Measurements from ENCODE around the gene SLC25A12.
"Not testable (repeated sequence)": the region's sequence is repeated elsewhere in the genome, so short reads cannot be mapped to it uniquely, and the experiment has no call there.

The SLC25A12 gene

GRCh38 chr2:171822525-171823322 lies 71.3 kb downstream of the SLC25A12 start:
- no peak for DNase-seq (ENCODE audit: low spot score)

DNA sequence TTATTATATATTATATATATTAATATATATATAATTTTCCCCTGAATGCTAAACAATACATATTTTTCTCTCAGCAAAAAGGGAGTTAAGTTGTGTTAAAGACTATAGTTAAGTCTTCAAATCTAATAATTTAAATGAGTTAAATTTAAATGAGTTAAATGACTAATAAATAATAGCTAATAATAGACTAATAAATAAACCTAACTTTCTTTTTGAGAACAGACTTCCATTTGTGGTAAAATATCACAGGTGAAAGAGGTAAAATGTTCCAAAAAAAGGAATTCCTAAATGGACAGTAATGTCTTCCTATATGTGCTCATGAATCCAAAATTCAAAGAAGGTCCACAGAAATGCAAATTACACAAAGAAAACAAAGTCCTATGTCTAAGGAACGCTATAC lies 74.6 kb downstream of the SLC25A12 start:
- no peak for DNase-seq (ENCODE audit: low spot score)

GRCh38 chr2:171814883-171815282 lies 79.2 kb downstream of the SLC25A12 start:
- no peak for DNase-seq (ENCODE audit: low spot score)

- DNase-seq (ENCODE audit: low spot score): no peak
Measured at GRCh38 chr2:171814174-171814573, 79.9 kb downstream of the SLC25A12 start.

DNA sequence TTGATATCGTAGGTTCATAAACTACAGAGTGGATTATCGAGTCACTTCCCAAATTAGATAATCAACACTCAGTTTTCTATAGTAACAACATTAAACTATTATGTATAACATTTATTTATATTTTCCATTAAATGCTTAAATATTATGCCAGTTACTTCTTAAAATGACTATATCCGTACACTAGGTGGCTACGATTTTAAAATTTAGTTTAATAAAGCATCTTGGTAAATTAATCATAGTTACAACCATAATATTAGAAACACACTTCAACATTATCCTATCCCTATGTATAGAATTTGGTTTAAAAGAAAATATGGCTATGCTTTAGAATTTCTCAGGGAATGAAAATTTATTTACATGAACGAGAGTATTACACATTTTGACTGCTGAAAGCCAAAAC lies 80.3 kb downstream of the SLC25A12 start:
- no peak for DNase-seq (ENCODE audit: low spot score)

GRCh38 chr2:171813126-171813525 lies 80.9 kb downstream of the SLC25A12 start:
- no peak for DNase-seq (ENCODE audit: low spot score)

- peak; percentile 8 for DNase-seq (ENCODE audit: low spot score)
Measured at GRCh38 chr2:171811245-171811628, 82.8 kb downstream of the SLC25A12 start.

- DNase-seq (ENCODE audit: low spot score): no peak
Measured at GRCh38 chr2:171810422-171811244, 83.4 kb downstream of the SLC25A12 start.

- DNase-seq (ENCODE audit: low spot score): not testable (repeated sequence)
Measured at GRCh38 chr2:171808885-171809284, 85.2 kb downstream of the SLC25A12 start.

DNA sequence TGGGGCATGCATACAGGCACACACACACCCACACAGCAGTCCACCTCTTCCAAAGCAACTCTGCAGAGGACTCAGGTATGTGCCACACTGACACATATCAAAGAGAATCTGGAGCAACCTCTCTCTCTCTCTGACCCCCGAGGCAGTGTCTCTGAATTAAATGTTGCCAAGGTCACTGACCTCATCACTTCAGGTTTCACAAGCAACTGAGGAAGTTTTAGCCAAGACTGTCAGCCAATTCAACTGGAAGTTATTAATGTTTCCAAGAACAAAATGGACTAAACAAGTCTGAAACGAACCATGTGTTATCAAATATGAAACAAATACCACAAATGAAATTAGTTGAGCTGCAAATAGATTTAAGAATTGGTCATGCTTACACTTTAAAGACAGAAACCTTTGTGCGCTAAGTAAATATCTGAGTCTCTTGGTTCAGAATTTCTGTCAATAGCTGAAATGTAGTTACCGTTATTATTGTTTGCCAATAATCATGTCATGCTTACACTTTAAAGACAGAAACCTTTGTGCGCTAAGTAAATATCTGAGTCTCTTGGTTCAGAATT lies 86.1 kb downstream of the SLC25A12 start:
- DNase-seq (ENCODE audit: low spot score): no peak

GRCh38 chr2:171807119-171807518 lies 86.9 kb downstream of the SLC25A12 start:
- peak; percentile 20 for DNase-seq (ENCODE audit: low spot score)

DNA sequence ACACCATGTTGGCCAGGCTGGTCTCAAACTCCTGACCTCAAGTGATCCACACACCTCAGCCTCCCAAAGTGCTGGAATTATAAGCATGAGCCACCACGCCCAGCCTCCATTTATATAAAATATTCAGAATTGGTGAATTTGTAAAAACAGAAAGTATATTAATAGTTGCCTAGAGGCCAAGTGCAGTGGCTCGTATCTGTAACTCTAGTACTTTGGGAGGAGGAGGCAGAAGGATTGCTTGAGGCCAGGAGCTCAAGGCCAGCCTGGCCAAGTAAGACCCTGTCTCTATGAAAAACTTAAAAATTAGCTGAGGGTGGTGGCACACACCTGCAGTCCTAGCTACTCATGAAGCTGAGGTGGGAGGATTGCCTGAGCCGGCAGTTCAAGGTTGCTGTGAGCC lies 89.6 kb downstream of the SLC25A12 start:
- DNase-seq (ENCODE audit: low spot score): no peak

- DNase-seq (ENCODE audit: low spot score): no peak
Measured at GRCh38 chr2:171803757-171804156, 90.3 kb downstream of the SLC25A12 start.

DNA sequence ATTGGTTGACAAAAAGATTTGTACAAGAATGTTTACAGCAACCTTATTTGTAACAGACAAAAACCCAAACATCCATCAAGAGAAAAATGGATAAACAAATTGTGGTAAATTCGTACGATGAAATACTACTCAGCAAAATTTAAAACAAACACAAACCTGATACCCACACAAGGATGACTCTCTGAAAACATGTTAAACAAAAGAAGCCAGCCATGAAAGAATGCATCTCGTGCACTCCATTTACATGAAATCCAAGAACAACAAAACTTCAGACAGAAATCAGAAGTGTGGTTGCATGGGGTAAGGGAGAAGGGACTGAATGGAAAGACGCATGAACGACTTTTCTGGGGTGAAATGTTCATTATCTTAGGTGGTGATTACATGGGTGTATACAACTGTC lies 93.4 kb downstream of the SLC25A12 start:
- no peak for DNase-seq (ENCODE audit: low spot score)

DNA sequence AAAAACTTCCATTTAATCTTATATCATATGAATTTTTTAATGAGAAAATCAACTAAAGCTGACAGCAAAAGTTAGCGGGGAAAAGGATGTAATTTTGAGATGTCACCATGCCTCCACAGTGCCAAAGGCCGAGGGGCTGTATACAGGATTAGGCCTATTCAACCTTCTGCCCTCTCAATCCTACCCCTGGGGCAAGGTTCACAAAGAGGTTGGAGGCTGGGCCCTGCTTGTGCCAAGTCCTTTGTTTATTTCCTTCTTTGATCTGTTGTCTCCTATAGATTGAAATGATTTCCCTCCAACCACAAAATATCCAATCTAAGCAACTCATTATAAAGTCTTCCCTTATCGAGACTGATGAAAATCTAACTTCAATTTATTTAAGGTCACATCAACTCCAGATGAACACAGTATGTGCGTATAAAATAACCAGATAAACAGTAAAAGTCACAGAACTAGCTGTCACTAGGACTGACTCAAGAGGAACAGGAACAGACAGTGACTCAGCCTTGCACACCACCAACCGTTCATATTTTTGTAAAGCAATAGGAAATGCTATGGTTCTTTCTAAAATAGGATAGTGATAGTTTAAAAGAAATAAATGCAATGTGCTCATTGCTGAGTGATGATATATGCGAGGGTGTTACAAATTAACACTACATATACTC lies 95.8 kb downstream of the SLC25A12 start:
- peak; percentile 83 for DNase-seq (ENCODE audit: low spot score)

DNA sequence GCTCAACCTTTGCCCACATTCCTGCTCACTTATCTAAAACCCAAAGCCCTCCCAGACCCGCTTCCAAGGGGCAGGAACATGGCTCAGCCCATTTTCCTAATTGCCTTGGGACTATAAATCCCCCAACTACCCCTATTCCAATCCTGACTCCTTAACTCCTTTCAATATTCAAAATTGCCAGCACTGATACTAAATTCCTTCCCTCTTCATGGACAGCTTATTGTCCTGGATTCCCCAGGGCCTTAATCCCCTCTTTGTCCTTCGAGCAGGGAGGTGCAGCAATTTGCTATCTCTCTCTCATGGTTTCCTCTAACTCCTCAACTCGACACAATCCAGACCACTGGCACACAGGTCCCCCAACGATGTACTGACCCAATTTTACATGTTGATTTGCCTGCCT lies 99.1 kb downstream of the SLC25A12 start:
- DNase-seq (ENCODE audit: low spot score): no peak

GRCh38 chr2:171793691-171794678 lies 100.1 kb downstream of the SLC25A12 start:
- DNase-seq (ENCODE audit: low spot score): no peak

- no peak for DNase-seq (ENCODE audit: low spot score)
Measured at GRCh38 chr2:171792886-171793580, 101.0 kb downstream of the SLC25A12 start.

GRCh38 chr2:171792157-171792556 lies 101.9 kb downstream of the SLC25A12 start:
- DNase-seq (ENCODE audit: low spot score): no peak

DNA sequence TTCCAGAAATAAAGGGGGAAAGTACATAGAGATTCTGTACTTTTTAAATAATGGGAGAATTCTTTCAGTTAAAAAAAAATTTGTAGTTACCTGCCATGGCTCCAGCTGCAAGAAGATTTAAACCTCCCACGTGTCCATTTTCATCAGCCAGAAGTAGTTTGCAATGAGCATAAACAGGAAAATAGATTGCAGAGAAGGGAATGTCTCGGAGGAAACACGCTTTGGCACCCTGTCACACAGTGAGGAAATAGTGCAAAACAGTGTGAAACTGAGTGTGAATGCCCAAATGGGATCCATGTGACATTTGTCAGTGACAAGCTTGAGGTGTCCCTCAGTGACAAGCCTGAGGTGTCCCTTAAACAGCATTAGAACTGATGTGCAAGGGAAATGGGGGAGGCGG lies 102.7 kb downstream of the SLC25A12 start:
- no peak for DNase-seq (ENCODE audit: low spot score)

DNA sequence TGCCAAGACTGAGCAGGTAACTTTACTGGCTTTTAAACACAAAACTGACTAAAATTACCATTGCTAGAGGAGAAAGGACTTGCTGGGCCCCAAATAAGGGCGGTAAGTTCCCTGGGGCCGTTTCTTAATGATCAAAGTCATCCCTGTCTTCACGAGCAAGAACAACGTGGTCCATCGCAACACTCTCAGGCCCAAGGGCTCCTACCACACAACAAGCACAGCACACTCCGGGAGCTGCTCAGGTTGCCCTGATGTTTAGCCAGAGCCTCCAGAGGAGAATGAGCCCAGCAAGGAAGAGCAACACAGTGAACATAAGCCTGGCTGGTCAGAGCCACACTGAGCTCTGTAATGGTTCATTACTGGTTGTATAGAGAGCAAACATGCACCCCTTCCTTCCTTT lies 104.1 kb downstream of the SLC25A12 start:
- no peak for DNase-seq (ENCODE audit: low spot score)

Data from kidney capillary endothelial cell (primary cell).